ENCODE measurements around the gene TUBB3. TPM values are rescaled to one million over a fixed set of nuclear protein-coding genes. Genes with fewer than 3 reads are reported as not detected.
"Not testable (repeated sequence)": the region's sequence is repeated elsewhere in the genome, so short reads cannot be mapped to it uniquely, and the experiment has no call there.

TUBB3 gene
- total RNA-seq, 2 experiments from 2014 or later: 0.27 to 1.2 TPM

- ATAC-seq (no peak), DNase-seq (no peak)
- Mint-ChIP-seq H3K27me3 (no peaks in the 10 kb centered on the region), H3K36me3 (ENCODE audit: low read depth) (peaks cover 7% of the 10 kb centered on the region), H3K4me1 (ENCODE audit: low read depth) (no peaks in the 10 kb centered on the region), H3K4me3 (no peak overlapping the region), H3K9me3 (no peaks in the 10 kb centered on the region), H3K27ac (no peak overlapping the region)
- CTCF ChIA-PET: no interaction called here
- intact Hi-C loops (cut with micrococcal nuclease): no loop called here
- TF ChIP-seq, protein P1, sequence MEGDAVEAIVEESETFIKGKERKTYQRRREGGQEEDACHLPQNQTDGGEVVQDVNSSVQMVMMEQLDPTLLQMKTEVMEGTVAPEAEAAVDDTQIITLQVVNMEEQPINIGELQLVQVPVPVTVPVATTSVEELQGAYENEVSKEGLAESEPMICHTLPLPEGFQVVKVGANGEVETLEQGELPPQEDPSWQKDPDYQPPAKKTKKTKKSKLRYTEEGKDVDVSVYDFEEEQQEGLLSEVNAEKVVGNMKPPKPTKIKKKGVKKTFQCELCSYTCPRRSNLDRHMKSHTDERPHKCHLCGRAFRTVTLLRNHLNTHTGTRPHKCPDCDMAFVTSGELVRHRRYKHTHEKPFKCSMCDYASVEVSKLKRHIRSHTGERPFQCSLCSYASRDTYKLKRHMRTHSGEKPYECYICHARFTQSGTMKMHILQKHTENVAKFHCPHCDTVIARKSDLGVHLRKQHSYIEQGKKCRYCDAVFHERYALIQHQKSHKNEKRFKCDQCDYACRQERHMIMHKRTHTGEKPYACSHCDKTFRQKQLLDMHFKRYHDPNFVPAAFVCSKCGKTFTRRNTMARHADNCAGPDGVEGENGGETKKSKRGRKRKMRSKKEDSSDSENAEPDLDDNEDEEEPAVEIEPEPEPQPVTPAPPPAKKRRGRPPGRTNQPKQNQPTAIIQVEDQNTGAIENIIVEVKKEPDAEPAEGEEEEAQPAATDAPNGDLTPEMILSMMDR (IDR thresholded peaks at IDR 0.05): no peak
- POLR2A ChIA-PET: no interaction called here
These were observed 38.8 kb downstream of the TUBB3 start for GRCh38 chr16:89961920-89962319.

GRCh38 chr16:89962754-89963498 is 39.8 kb downstream of the TUBB3 start:
- ATAC-seq: no peak
- Mint-ChIP-seq H3K9me3 (no peaks in the 10 kb centered on the region), H3K27ac (no peak overlapping the region), H3K4me3 (no peak overlapping the region), H3K27me3 (no peaks in the 10 kb centered on the region), H3K36me3 (ENCODE audit: low read depth) (peaks cover 7% of the 10 kb centered on the region), H3K4me1 (ENCODE audit: low read depth) (no peaks in the 10 kb centered on the region)
- intact Hi-C loops (cut with micrococcal nuclease): no loop called here
- TF ChIP-seq, protein P1 (IDR thresholded peaks at IDR 0.05): no peak
- ChIA-PET POLR2A (no interaction called here), CTCF (no interaction called here)
- DNase-seq: no peak

DNA sequence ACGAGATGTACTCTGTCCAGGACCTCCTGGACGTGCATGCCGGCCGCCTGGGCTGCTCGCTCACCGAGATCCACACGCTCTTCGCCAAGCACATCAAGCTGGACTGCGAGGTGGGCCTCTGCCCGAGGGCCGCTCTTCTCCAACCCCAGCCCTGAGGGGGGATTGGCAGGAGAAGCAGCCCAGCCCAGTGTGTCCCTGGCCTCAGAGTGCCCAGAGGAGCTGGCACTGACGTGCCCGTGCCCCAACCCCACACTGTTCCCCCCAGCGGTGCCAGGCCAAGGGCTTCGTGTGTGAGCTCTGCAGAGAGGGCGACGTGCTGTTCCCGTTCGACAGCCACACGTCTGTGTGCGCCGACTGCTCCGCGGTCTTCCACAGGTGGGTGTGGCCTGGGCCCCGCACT is 41.1 kb downstream of the TUBB3 start:
- ChIA-PET POLR2A (no interaction called here), CTCF (interaction anchor here (0.8 kb wide), 1 partner anchor 13 kb away, joined by 4 read pairs; no protein-coding TSS in a partner anchor)
- DNase-seq (no peak), ATAC-seq (no peak)
- Mint-ChIP-seq H3K4me1 (ENCODE audit: low read depth) (no peaks in the 10 kb centered on the region), H3K36me3 (ENCODE audit: low read depth) (no peaks in the 10 kb centered on the region), H3K27me3 (no peaks in the 10 kb centered on the region), H3K9me3 (no peaks in the 10 kb centered on the region), H3K27ac (no peak overlapping the region), H3K4me3 (no peak overlapping the region)
- intact Hi-C loops (cut with micrococcal nuclease): no loop called here
- TF ChIP-seq, protein P1 (IDR thresholded peaks at IDR 0.05): no peak

GRCh38 chr16:89965447-89966225 is 42.5 kb downstream of the TUBB3 start:
- ChIA-PET POLR2A (interaction anchor here (1.8 kb wide), 1 partner anchor 47 kb away, joined by 4 read pairs; the partner anchor contains the start of gene MC1R), CTCF (no interaction called here)
- DNase-seq (no peak), ATAC-seq (no peak)
- H3K27ac Mint-ChIP-seq: no peak overlapping the region
- TF ChIP-seq, protein P1 (IDR thresholded peaks at IDR 0.05): no peak
- H3K4me1 Mint-ChIP-seq (ENCODE audit: low read depth): no peaks in the 10 kb centered on the region
- H3K9me3 Mint-ChIP-seq: peaks cover 4% of the 10 kb centered on the region
- H3K4me3 Mint-ChIP-seq: no peak overlapping the region
- no peaks in the 10 kb centered on the region for H3K27me3 Mint-ChIP-seq
- H3K36me3 Mint-ChIP-seq (ENCODE audit: low read depth): peaks cover 4% of the 10 kb centered on the region
- intact Hi-C loops (cut with micrococcal nuclease): no loop called here

DNA sequence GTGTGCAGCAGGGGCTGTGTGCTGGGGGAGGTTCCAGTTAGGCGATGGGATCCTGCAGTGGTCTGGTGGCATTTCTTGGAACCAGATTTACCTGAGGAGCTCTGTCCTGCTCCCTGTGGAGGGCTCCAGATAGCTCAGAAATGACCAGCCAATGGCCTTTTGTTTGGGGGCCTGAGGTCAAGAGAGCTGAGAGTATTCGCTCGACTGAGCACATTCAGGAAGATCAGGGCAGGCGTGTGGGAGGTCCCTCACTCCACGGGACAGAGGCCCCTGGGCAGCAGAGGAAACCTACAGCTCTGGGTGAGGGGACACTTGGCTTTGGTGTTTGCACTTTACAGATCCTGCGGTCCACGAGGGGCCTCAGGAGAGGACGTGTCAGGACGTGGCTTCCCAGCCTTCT is 43.6 kb downstream of the TUBB3 start:
- Mint-ChIP-seq H3K9me3 (peaks cover 6% of the 10 kb centered on the region), H3K27ac (no peak overlapping the region), H3K4me1 (ENCODE audit: low read depth) (peaks cover 9% of the 10 kb centered on the region), H3K36me3 (ENCODE audit: low read depth) (peaks cover 12% of the 10 kb centered on the region), H3K27me3 (no peaks in the 10 kb centered on the region), H3K4me3 (no peak overlapping the region)
- ChIA-PET POLR2A (interaction anchor here (1.8 kb wide), 1 partner anchor 48 kb away, joined by 4 read pairs; the partner anchor contains the start of gene MC1R), CTCF (no interaction called here)
- ATAC-seq (no peak), DNase-seq (no peak)
- TF ChIP-seq, protein P1 (IDR thresholded peaks at IDR 0.05): no peak
- intact Hi-C loops (cut with micrococcal nuclease): no loop called here

- H3K27ac Mint-ChIP-seq; CTCF ChIA-PET; ATAC-seq; H3K27me3 Mint-ChIP-seq; DNase-seq; POLR2A ChIA-PET; intact Hi-C loops (cut with micrococcal nuclease); H3K9me3 Mint-ChIP-seq; H3K4me3 Mint-ChIP-seq: not testable (repeated sequence)
- Mint-ChIP-seq H3K4me1 (ENCODE audit: low read depth) (peaks cover 12% of the 10 kb centered on the region), H3K36me3 (ENCODE audit: low read depth) (peaks cover 14% of the 10 kb centered on the region)
These were observed 44.3 kb downstream of the TUBB3 start for GRCh38 chr16:89967436-89967835.

DNA sequence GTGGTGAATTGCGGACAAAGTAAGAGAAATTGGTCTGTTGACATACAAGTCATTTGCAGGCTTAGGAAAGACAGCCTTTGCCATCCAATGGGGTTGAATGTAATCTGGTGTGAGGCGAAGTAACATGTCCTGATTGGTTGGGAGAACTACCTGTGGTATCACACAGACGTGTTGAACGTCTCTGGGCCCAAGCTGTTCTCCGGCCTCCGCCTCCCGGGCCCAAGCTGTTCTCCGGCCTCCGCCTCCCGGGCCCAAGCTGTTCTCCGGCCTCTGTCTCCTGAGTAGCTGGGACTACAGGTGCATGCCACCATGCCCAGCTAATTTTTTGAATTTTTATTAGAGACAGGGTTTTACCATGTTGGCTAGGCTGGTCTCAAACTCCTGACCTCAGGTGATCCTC is 44.9 kb downstream of the TUBB3 start:
- H3K9me3 Mint-ChIP-seq; H3K27me3 Mint-ChIP-seq; DNase-seq; CTCF ChIA-PET; intact Hi-C loops (cut with micrococcal nuclease); H3K27ac Mint-ChIP-seq; ATAC-seq; POLR2A ChIA-PET; H3K4me3 Mint-ChIP-seq: not testable (repeated sequence)
- peaks cover 14% of the 10 kb centered on the region for H3K36me3 Mint-ChIP-seq (ENCODE audit: low read depth)
- peaks cover 12% of the 10 kb centered on the region for H3K4me1 Mint-ChIP-seq (ENCODE audit: low read depth)
